Activated CD8-positive, alpha-beta memory T cell treated with anti-CD3 and anti-CD28 coated beads for 48 hours (primary cell): ENCODE data around the gene C3orf20.

Experiments
- DNase-seq, 3 experiments: peaks; one replicate each; pipeline ENCODE4 v3.0.0-alpha.2; 2020; ENCODE audit warnings: low read depth in 2 of 3, low spot score in 2 of 3

C3orf20 gene

GRCh38 chr3:14810070-14810791 is 135.3 kb downstream of the C3orf20 start:
- DNase-seq = no peak

GRCh38 chr3:14810801-14811661 is 136.1 kb downstream of the C3orf20 start:
- no peak for DNase-seq

GRCh38 chr3:14811684-14812083 is 136.7 kb downstream of the C3orf20 start:
- no peak for DNase-seq

GRCh38 chr3:14812196-14812790 is 137.4 kb downstream of the C3orf20 start:
- DNase-seq = no peak

- no peak for DNase-seq
Measured at GRCh38 chr3:14814411-14814871, 139.5 kb downstream of the C3orf20 start.

- DNase-seq = no peak
Measured at GRCh38 chr3:14816359-14816758, 141.4 kb downstream of the C3orf20 start.

GRCh38 chr3:14818804-14819500 is 144.0 kb downstream of the C3orf20 start, which contains the start of gene FGD5:
FGD5 (plus strand) TSS chr3:14818962; CDS start chr3:14819072, 110 bp downstream.
- DNase-seq = no peak

- no peak for DNase-seq
Measured at GRCh38 chr3:14819671-14820070, 144.7 kb downstream of the C3orf20 start.

GRCh38 chr3:14820156-14820555 is 145.2 kb downstream of the C3orf20 start:
- DNase-seq = no peak

- no peak for DNase-seq
Measured at GRCh38 chr3:14821151-14821550, 146.2 kb downstream of the C3orf20 start.

- DNase-seq = no peak
Measured at GRCh38 chr3:14822134-14822533, 147.2 kb downstream of the C3orf20 start.
